IMR-90 (cell line): ENCODE measurements around the gene SCAMP4. TPM values are rescaled to one million over a fixed set of nuclear protein-coding genes. Genes with fewer than 3 reads are reported as not detected.

Source experiments
- ATAC-seq: fragments of 200-7000 bp; cut with Tn5 transposase; 2 replicates; pipeline ENCODE4 v1.9.1; 2020; ENCODE audit warnings: low read depth, mild to moderate bottlenecking, moderate library complexity
- BruUV-seq: library from RNA; stranded (reverse); fragments of 400-500 nt; replicated peaks from 2 replicates; lab custom pipeline; 2021; lab: Mats Ljungman, UMichigan
- CTCF ChIA-PET: fragments of 300-600 bp; formaldehyde crosslinking; extraction: SDS; loops from one replicate; lab custom pipeline; 2021; ENCODE audit warnings: antibody characterized with exemption; lab: Yijun Ruan, JAX
- POLR2A ChIA-PET: fragments of 300-600 bp; sonication (Branson Sonifier 250); formaldehyde crosslinking; loops from one replicate; lab custom pipeline; 2022; ENCODE audit warnings: antibody characterized with exemption; ENCODE audit not compliant: unreplicated experiment; lab: Charles Lee
- DNase-seq: peaks from one replicate; pipeline ENCODE4 v3.0.0; 2013
- H2AFZ ChIP-seq: replicated peaks from 2 replicates; pipeline ENCODE3; 2013; ENCODE audit warnings: low read length, mild to moderate bottlenecking; ENCODE audit not compliant: poor library complexity
- H2AK5ac ChIP-seq: 2 replicates; pipeline ENCODE4 v1.6.1; 2013; ENCODE audit warnings: low read depth, low read length, inconsistent platforms
- H2AK9ac ChIP-seq: replicated peaks from 2 replicates; pipeline ENCODE3; 2013; ENCODE audit warnings: mild to moderate bottlenecking, low read depth, low read length, moderate library complexity; ENCODE audit not compliant: poor library complexity
- H2BK120ac ChIP-seq: 2 replicates; pipeline ENCODE4 v1.6.1; 2013; ENCODE audit warnings: low read depth, low read length, inconsistent platforms
- H2BK15ac ChIP-seq: 3 replicates; pipeline ENCODE4 v1.6.1; 2013; ENCODE audit warnings: low read depth, low read length, inconsistent platforms
- H2BK20ac ChIP-seq: 2 replicates; pipeline ENCODE4 v1.6.1; 2013; ENCODE audit warnings: low read depth, mild to moderate bottlenecking, inconsistent platforms, low read length, moderate library complexity
- H2BK5ac ChIP-seq: 2 replicates; pipeline ENCODE4 v1.6.1; 2013; ENCODE audit warnings: mild to moderate bottlenecking, low read depth, low read length, inconsistent platforms; ENCODE audit not compliant: poor library complexity, severe bottlenecking
- H3K14ac ChIP-seq: replicated peaks from 2 replicates; pipeline ENCODE4 v1.6.1; 2013; ENCODE audit warnings: low read depth, low read length, inconsistent platforms
- H3K18ac ChIP-seq: 2 replicates; pipeline ENCODE4 v1.6.1; 2013; ENCODE audit warnings: low read depth, low read length, control low read depth
- H3K23ac ChIP-seq: 2 replicates; pipeline ENCODE4 v1.6.1; 2013; ENCODE audit warnings: low read depth, low read length, inconsistent platforms
- H3K27ac ChIP-seq: 2 replicates; pipeline ENCODE4 v1.5.1; 2013; ENCODE audit warnings: mild to moderate bottlenecking, control low read depth, low read length; ENCODE audit not compliant: insufficient read depth
- H3K27me3 ChIP-seq: 2 replicates; pipeline ENCODE4 v1.6.1; 2013; ENCODE audit warnings: low read length; ENCODE audit not compliant: control insufficient read depth, insufficient read depth
- H3K36me3 ChIP-seq: 2 replicates; pipeline ENCODE4 v1.6.1; 2013; ENCODE audit warnings: low read length, mixed read lengths; ENCODE audit not compliant: control insufficient read depth, insufficient read depth
- H3K4ac ChIP-seq: 2 replicates; pipeline ENCODE4 v1.6.1; 2013; ENCODE audit warnings: low read depth, low read length, inconsistent platforms
- H3K4me1 ChIP-seq: 2 replicates; pipeline ENCODE4 v1.6.1; 2013; ENCODE audit warnings: low read length, mixed read lengths; ENCODE audit not compliant: control insufficient read depth, insufficient read depth
- H3K4me2 ChIP-seq: 2 replicates; pipeline ENCODE4 v1.6.1; 2013; ENCODE audit warnings: low read depth, mild to moderate bottlenecking, control low read depth, low read length, moderate library complexity
- H3K4me3 ChIP-seq: 2 replicates; pipeline ENCODE4 v1.5.1; 2013; ENCODE audit warnings: low read depth, mild to moderate bottlenecking, control low read depth, low read length, moderate library complexity; ENCODE audit not compliant: insufficient read depth
- H3K56ac ChIP-seq: 2 replicates; pipeline ENCODE4 v1.6.1; 2013; ENCODE audit warnings: low read length, inconsistent platforms; ENCODE audit not compliant: insufficient read depth; ENCODE audit errors: extremely low read depth
- H3K79me1 ChIP-seq, 2 experiments: 2 replicates each; pipeline ENCODE4 v1.6.1; 2013; ENCODE audit warnings: low read length in 2 of 2, inconsistent platforms in 1 of 2, low read depth in 1 of 2
- H3K9ac ChIP-seq: 2 replicates; pipeline ENCODE4 v1.6.1; 2013; ENCODE audit warnings: low read depth, low read length, control low read depth
- H3K9me1 ChIP-seq: 2 replicates; pipeline ENCODE4 v1.6.1; 2013; ENCODE audit warnings: low read length, inconsistent platforms; ENCODE audit not compliant: insufficient read depth
- H3K9me3 ChIP-seq: 2 replicates; pipeline ENCODE4 v1.6.1; 2013; ENCODE audit warnings: low read length; ENCODE audit not compliant: control insufficient read depth, insufficient read depth
- H4K20me1 ChIP-seq: 2 replicates; pipeline ENCODE4 v1.6.1; 2013; ENCODE audit warnings: low read length, inconsistent platforms; ENCODE audit not compliant: insufficient read depth
- H4K5ac ChIP-seq: 2 replicates; pipeline ENCODE4 v1.6.1; 2013; ENCODE audit warnings: mild to moderate bottlenecking, low read depth, low read length, control low read depth
- H4K8ac ChIP-seq, 2 experiments: 2 replicates each; pipeline ENCODE4 v1.6.1; 2013; ENCODE audit warnings: low read depth in 2 of 2, low read length in 2 of 2, control low read depth in 1 of 2, inconsistent platforms in 1 of 2
- H4K91ac ChIP-seq: 2 replicates; pipeline ENCODE4 v1.6.1; 2013; ENCODE audit warnings: low read depth, low read length, inconsistent platforms; ENCODE audit not compliant: insufficient read depth
- BHLHE40 ChIP-seq: fragments of 150-350 bp; IDR thresholded peaks from 2 replicates; pipeline ENCODE4 v1.6.1; 2016; ENCODE audit warnings: mild to moderate bottlenecking, low read depth, low read length
- CEBPB ChIP-seq: IDR thresholded peaks from 2 replicates; pipeline ENCODE4 v1.6.1; 2012; ENCODE audit warnings: low read depth, low read length, improper control_type of control experiment
- CTCF ChIP-seq: conservative IDR thresholded peaks from 2 replicates; pipeline ENCODE4 v1.5.1; 2012; ENCODE audit warnings: mild to moderate bottlenecking, low read depth, low read length, improper control_type of control experiment
- ELK1 ChIP-seq: fragments of 150-350 bp; IDR thresholded peaks from 2 replicates; pipeline ENCODE4 v1.6.1; 2016; ENCODE audit warnings: low read depth, mild to moderate bottlenecking, low read length, moderate library complexity, borderline replicate concordance
- WGBS, 2 experiments: methylation state at CpG; one replicate each; pipeline versions ENCODE4 v1.1.5 to v1.1.7; 2013; ENCODE audit warnings: missing lambda C conversion rate in 2 of 2; ENCODE audit not compliant: insufficient read length in 1 of 2; ENCODE audit errors: extremely low coverage in 2 of 2; 5-methylcytosine and 5-hydroxymethylcytosine counted together
- dilution Hi-C: fragments of 300-500 bp; cut with HindIII; formaldehyde crosslinking; loops from one replicate; pipeline ENCODE4 v1.14.3; 2018; ENCODE audit warnings: low sequenced_read_pairs; ENCODE audit not compliant: unreplicated experiment
- in situ Hi-C: fragments of 300-500 bp; cut with MboI; formaldehyde crosslinking; loops from 3 replicates; pipeline ENCODE4 v1.14.3; 2019; ENCODE audit warnings: low sequenced_read_pairs, inconsistent platforms, mixed read lengths
- intact Hi-C: fragments of 100-400 bp; cut with micrococcal nuclease; formaldehyde crosslinking; loops from 2 replicates; pipeline ENCODE4 v1.10.0; 2022
- polyA plus RNA-seq, 3 experiments: library from polyadenylated mRNA; depleted of rRNA; stranded (reverse); fragments of >200 nt; gene quantifications; 2 replicates each; pipeline ENCODE4 v1.2.3, GENCODE V29; 2012; ENCODE audit warnings: low replicate concordance in 1 of 3
- total RNA-seq: library from RNA; depleted of rRNA; stranded (reverse); fragments of >200 nt; gene quantifications from 2 replicates; pipeline ENCODE4 v1.2.3, GENCODE V29; 2012

Gene SCAMP4
- total and polyA plus RNA-seq, 2 of the 4 experiments (the other 2 are of a cell fraction), result 16.1 to 28.1 TPM

DNA sequence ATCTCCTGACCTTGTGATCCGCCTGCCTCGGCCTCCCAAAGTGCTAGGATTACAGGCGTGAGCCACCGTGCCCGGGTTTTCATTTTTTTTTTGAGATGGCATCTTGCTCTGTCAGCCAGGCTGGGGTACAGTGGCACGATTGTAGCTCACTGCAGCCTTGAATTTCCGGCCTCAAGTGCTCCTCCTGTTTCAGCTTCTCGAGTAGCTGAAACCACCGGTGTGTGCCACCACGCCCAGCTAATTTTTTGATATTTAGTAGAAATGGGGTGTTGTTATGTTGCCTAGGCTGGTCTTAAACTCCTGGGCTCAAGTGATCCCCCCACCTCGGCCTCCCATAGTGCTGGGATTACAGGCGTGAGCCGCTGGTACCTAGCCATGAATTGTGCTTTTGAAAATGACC, 5.9 kb downstream of the SCAMP4 start:
- ChIA-PET POLR2A (no interaction called here), CTCF (no interaction called here)
- Histone ChIP-seq H2BK20ac (no peak overlapping the region), H4K8ac (no peak overlapping the region), H3K9ac (no peak overlapping the region), H3K79me1 (peaks cover 14 to 73% of the 10 kb centered on the region in 2 experiments), H4K5ac (no peak overlapping the region), H3K23ac (no peak overlapping the region), H3K9me3 (no peaks in the 10 kb centered on the region), H3K4me1 (peaks cover 7% of the 10 kb centered on the region), H3K4me2 (no peak overlapping the region), H2BK120ac (no peak overlapping the region), H3K9me1 (peaks cover 3% of the 10 kb centered on the region; the same call in 1 of the 2 replicates), H3K36me3 (peaks cover 20% of the 10 kb centered on the region; the same call in 1 of the 2 replicates), H2AFZ (no peak overlapping the region), H2BK5ac (no peak overlapping the region), H2AK5ac (no peak overlapping the region), H3K56ac (no peak overlapping the region), H2AK9ac (no peak overlapping the region), H3K4me3 (no peak overlapping the region), H4K91ac (no peak overlapping the region), H3K18ac (no peak overlapping the region), H4K20me1 (peaks cover 60% of the 10 kb centered on the region), H3K27ac (no peak overlapping the region), H3K27me3 (no peaks in the 10 kb centered on the region), H2BK15ac (no peak overlapping the region), H3K4ac (no peak overlapping the region), H3K14ac (no peak overlapping the region)
- no TSS peak for BruUV-seq
- no peak for DNase-seq
- TF ChIP-seq ELK1 (no peak), CEBPB (no peak), BHLHE40 (no peak), CTCF (no peak)
- in situ Hi-C loops (no loop called here), intact Hi-C loops (no loop called here), dilution Hi-C loops (no loop called here)
- WGBS, 2 experiments, result 85% methylated on average over 8 of the region's 13 CpGs; no CpG with 5 or more reads in 1 of the 2 experiments
- no peak for ATAC-seq
